Activated CD8-positive, alpha-beta memory T cell treated with anti-CD3 and anti-CD28 coated beads, Interleukin-2, amount 10 ng/mL, durations not matched to agents 7 days and 5 days (primary cell): ENCODE results near the gene DNAJA1. TPM values are rescaled to one million over a fixed set of nuclear protein-coding genes. Genes with fewer than 3 reads are reported as not detected.
"Not testable (repeated sequence)": the region's sequence is repeated elsewhere in the genome, so short reads cannot be mapped to it uniquely, and the experiment has no call there.

Source experiments
- ATAC-seq: fragments of 150-1000 bp; cut with Tn5 transposase; one replicate; pipeline ENCODE4 v1.10.0; 2021; ENCODE audit warnings: moderate library complexity
- CTCF ChIA-PET: fragments of 350-600 bp; sonication (Branson Sonifier 250); formaldehyde crosslinking; loops from one replicate; lab custom pipeline; 2021; ENCODE audit warnings: antibody characterized with exemption; lab: Charles Lee
- DNase-seq: peaks from one replicate; pipeline ENCODE4 v3.0.0-alpha.2; 2020
- H3K27ac Mint-ChIP-seq: one replicate; pipeline ENCODE4 v1.8.0; 2021; ENCODE audit warnings: mild to moderate bottlenecking, mixed read lengths
- H3K27me3 Mint-ChIP-seq: one replicate; pipeline ENCODE4 v1.8.0; 2021; ENCODE audit warnings: mixed read lengths
- H3K36me3 Mint-ChIP-seq: one replicate; pipeline ENCODE4 v1.8.0; 2021; ENCODE audit warnings: mild to moderate bottlenecking, mixed read lengths
- H3K4me1 Mint-ChIP-seq: one replicate; pipeline ENCODE4 v1.8.0; 2021; ENCODE audit warnings: mixed read lengths
- H3K4me3 Mint-ChIP-seq: one replicate; pipeline ENCODE4 v1.8.0; 2021; ENCODE audit warnings: mild to moderate bottlenecking, moderate library complexity, mixed read lengths
- H3K9me3 Mint-ChIP-seq: one replicate; pipeline ENCODE4 v1.8.0; 2022; ENCODE audit warnings: low read depth, mixed read lengths
- total RNA-seq, 2 experiments: library from RNA; stranded (reverse); gene quantifications; one replicate each; pipeline ENCODE4 v1.2.3, GENCODE V29; 2021

The DNAJA1 gene
- total RNA-seq, result 100 to 1,000 TPM; 160 to 215 TPM

DNA sequence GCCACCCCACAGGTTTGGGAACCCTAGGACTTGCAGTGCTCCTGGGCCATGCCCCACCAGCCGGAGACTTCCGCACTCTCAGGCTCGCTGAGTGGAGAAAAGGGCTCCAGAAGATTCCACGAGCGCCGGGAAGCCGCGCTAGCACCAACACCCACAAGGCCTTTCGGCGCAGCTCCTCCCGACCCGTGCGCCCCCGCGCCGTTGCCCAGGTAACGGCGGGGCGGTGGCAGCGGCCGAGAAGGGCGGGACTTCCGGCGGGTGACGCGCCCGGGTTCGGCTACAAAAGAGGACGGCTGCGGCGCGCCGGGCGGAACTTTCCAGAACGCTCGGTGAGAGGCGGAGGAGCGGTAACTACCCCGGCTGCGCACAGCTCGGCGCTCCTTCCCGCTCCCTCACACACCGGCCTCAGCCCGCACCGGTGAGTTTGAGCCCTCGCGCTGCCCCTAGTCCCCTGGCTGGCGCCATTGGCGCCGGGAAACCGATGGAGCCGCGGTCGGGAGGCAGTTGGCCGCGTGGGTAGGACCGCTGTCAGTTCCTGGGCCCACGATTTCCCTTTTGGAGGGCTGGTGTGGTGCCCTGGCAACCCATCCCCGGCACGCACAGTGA, at the start of gene DNAJA1:
TSS of gene DNAJA1 (plus strand) at position 308 of the 606 bp plus-strand sequence. CDS start 1,212 bp downstream, outside the sequence.
- DNase-seq (peak; percentile 95), ATAC-seq (peak; percentile 81)
- peaks cover 62% of the 10 kb centered on the region for H3K4me1 Mint-ChIP-seq
- CTCF ChIA-PET, result interaction anchor here (1.0 to 2.2 kb wide), 6 partner anchors 12 to 474 kb away, joined by 3 to 8 read pairs (median 4); no protein-coding TSS in a partner anchor
- peak within 1 kb of the TSS; percentile 96 for H3K4me3 Mint-ChIP-seq
- no peaks in the 10 kb centered on the region for H3K9me3 Mint-ChIP-seq
- no peaks in the 10 kb centered on the region for H3K27me3 Mint-ChIP-seq
- peaks cover 50% of the 10 kb centered on the region for H3K36me3 Mint-ChIP-seq
- H3K27ac Mint-ChIP-seq, result peak within 1 kb of the TSS; percentile 94

DNA sequence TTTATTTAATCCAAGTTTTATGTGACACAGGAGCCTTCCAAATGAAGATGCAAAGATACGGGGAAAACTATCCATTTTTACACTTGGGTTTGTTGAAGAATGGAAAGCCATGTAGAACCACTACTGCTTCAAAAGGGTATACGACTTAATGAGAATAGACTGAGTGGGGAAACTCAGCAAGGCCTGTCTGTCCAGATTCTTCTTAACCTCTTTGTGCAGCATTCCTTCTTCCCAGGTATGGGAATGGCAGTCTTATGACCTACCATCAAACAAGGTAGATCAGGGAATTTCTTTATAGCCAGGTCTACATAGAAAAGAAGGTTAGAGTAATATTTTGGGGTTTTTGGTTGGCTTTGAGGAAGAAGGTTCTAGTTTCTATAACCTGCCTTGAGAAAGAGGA, 47.0 kb upstream of the DNAJA1 start:
- DNase-seq (no peak), ATAC-seq (no peak)
- Mint-ChIP-seq H3K9me3 (no peaks in the 10 kb centered on the region), H3K4me3 (no peak overlapping the region), H3K36me3 (peaks cover 28% of the 10 kb centered on the region), H3K4me1 (no peaks in the 10 kb centered on the region), H3K27me3 (no peaks in the 10 kb centered on the region), H3K27ac (no peak overlapping the region)
- CTCF ChIA-PET, result interaction anchor here (1.3 to 1.8 kb wide), 2 partner anchors 10 to 398 kb away, joined by 4 read pairs; no protein-coding TSS in a partner anchor

DNA sequence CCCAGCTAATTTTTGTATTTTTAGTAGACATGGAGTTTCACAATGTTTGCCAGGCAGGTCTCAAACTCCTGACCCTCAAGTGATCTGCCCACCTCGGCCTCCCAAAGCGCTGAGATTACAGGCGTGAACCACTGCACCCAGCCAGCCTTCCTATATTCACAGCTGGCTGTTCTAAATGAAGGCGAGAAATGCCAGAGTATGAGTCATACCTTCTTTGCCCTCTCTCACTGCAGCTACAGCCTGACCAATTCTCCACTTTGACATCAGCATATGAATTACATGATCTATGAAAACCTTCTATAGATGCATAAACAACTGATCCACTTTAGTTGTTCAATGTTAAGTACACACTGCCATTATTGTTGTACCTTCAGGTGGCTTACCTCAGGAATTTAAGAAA, 38.1 kb upstream of the DNAJA1 start:
- Mint-ChIP-seq H3K4me1 (peaks cover 4% of the 10 kb centered on the region), H3K4me3 (no peak overlapping the region), H3K36me3 (peaks cover 55% of the 10 kb centered on the region), H3K9me3 (no peaks in the 10 kb centered on the region), H3K27me3 (no peaks in the 10 kb centered on the region), H3K27ac (no peak overlapping the region)
- no peak for ATAC-seq
- no peak for DNase-seq
- CTCF ChIA-PET, result no interaction called here

DNA sequence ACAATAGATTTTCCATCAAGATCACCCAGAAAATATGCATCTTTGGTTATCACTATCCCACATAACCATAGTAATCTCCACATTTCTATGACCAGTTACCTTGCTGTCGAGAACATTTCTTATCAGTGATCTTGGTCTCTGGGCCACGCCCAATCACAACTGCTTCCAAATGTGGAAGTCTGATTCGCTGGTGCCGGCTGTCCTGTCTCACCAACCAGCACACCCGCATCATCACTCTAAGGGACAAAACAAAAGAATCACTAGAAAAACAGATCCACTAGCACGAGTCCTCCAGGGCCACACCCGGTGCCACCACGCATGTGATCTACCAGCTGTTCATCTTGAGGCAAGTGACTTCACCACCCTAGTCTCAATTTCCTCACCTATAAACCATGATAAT, 35.4 kb upstream of the DNAJA1 start:
- DNase-seq (no peak), ATAC-seq (no peak)
- no peak overlapping the region for H3K27ac Mint-ChIP-seq
- H3K27me3 Mint-ChIP-seq, result no peaks in the 10 kb centered on the region
- CTCF ChIA-PET, result no interaction called here
- no peak overlapping the region for H3K4me3 Mint-ChIP-seq
- H3K36me3 Mint-ChIP-seq, result peaks cover 46% of the 10 kb centered on the region
- peaks cover 9% of the 10 kb centered on the region for H3K4me1 Mint-ChIP-seq
- no peaks in the 10 kb centered on the region for H3K9me3 Mint-ChIP-seq

GRCh38 chr9:32991897-32992594, 33.0 kb upstream of the DNAJA1 start:
- Mint-ChIP-seq H3K4me1 (peaks cover 12% of the 10 kb centered on the region), H3K27ac (no peak overlapping the region), H3K4me3 (no peak overlapping the region), H3K27me3 (no peaks in the 10 kb centered on the region), H3K36me3 (peaks cover 45% of the 10 kb centered on the region), H3K9me3 (no peaks in the 10 kb centered on the region)
- DNase-seq (no peak), ATAC-seq (no peak)
- CTCF ChIA-PET, result no interaction called here

GRCh38 chr9:32992595-32993238, 32.4 kb upstream of the DNAJA1 start:
- ATAC-seq (no peak), DNase-seq (no peak)
- Mint-ChIP-seq H3K36me3 (peaks cover 44% of the 10 kb centered on the region), H3K4me3 (no peak overlapping the region), H3K4me1 (peaks cover 14% of the 10 kb centered on the region), H3K9me3 (no peaks in the 10 kb centered on the region), H3K27ac (no peak overlapping the region), H3K27me3 (no peaks in the 10 kb centered on the region)
- CTCF ChIA-PET, result no interaction called here

DNA sequence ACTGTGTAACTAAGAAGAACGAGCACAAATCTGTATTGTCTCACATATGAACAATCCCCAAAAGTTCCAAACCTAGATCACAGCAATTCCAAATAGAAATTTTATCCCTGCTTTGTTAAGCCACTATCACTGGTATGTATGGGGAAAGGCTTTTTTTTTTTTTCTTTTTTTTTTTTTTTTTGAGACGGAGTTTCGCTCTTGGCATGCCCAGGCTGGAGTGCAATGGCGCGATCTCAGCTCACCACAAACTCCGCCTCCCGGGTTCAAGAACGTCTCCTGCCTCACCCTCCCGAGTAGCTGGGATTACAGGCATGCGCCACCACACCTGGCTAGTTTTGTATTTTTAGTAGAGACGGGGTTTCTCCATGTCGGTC, 24.4 kb upstream of the DNAJA1 start:
- H3K4me1 Mint-ChIP-seq, result peaks cover 36% of the 10 kb centered on the region
- ATAC-seq, CTCF ChIA-PET, H3K27me3 Mint-ChIP-seq, H3K9me3 Mint-ChIP-seq: not testable (repeated sequence)
- peak; percentile 66 for DNase-seq
- peak overlapping the region; percentile 98 for H3K4me3 Mint-ChIP-seq
- peaks cover 24% of the 10 kb centered on the region for H3K36me3 Mint-ChIP-seq
- H3K27ac Mint-ChIP-seq, result peak overlapping the region; percentile 99

GRCh38 chr9:33005335-33005734, 19.7 kb upstream of the DNAJA1 start:
- H3K9me3 Mint-ChIP-seq, H3K27me3 Mint-ChIP-seq, H3K4me3 Mint-ChIP-seq, CTCF ChIA-PET, H3K27ac Mint-ChIP-seq, H3K36me3 Mint-ChIP-seq, ATAC-seq, DNase-seq: not testable (repeated sequence)
- peaks cover 12% of the 10 kb centered on the region for H3K4me1 Mint-ChIP-seq

DNA sequence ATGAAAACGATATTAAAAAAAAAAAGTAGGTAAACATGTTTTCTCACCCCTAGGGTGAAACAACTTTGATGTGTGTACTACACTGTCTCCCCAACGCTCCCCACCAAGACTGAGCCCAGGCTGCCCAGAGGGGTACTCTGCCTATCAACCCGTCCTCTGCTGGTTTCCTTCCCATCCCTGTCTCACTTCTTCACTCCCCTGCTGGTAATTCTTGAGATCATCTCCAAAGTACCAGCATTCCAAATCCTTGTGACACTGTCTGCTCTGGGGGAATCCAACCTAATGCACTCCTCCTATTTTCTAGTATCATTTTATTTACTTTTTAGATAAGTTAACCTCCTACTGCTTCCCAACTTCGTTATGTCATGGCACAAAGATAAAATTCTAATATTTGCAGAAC, 17.3 kb upstream of the DNAJA1 start:
- CTCF ChIA-PET, result no interaction called here
- Mint-ChIP-seq H3K4me3 (no peak overlapping the region), H3K27me3 (no peaks in the 10 kb centered on the region)

GRCh38 chr9:33011831-33012230, 13.2 kb upstream of the DNAJA1 start:
- no peak for DNase-seq
- H3K36me3 Mint-ChIP-seq, result no peaks in the 10 kb centered on the region
- ATAC-seq, result no peak
- CTCF ChIA-PET, result no interaction called here
- no peaks in the 10 kb centered on the region for H3K4me1 Mint-ChIP-seq
- no peak overlapping the region for H3K27ac Mint-ChIP-seq
- H3K4me3 Mint-ChIP-seq, result no peak overlapping the region
- H3K9me3 Mint-ChIP-seq, result no peaks in the 10 kb centered on the region
- H3K27me3 Mint-ChIP-seq, result no peaks in the 10 kb centered on the region

More for the DNA sequence above, 17.3 kb upstream of the DNAJA1 start:
- Mint-ChIP-seq H3K36me3 (peaks cover 1% of the 10 kb centered on the region), H3K27ac (no peak overlapping the region), H3K9me3 (no peaks in the 10 kb centered on the region), H3K4me1 (peaks cover under 1% of the 10 kb centered on the region)
- no peak for ATAC-seq
- DNase-seq, result no peak

DNA sequence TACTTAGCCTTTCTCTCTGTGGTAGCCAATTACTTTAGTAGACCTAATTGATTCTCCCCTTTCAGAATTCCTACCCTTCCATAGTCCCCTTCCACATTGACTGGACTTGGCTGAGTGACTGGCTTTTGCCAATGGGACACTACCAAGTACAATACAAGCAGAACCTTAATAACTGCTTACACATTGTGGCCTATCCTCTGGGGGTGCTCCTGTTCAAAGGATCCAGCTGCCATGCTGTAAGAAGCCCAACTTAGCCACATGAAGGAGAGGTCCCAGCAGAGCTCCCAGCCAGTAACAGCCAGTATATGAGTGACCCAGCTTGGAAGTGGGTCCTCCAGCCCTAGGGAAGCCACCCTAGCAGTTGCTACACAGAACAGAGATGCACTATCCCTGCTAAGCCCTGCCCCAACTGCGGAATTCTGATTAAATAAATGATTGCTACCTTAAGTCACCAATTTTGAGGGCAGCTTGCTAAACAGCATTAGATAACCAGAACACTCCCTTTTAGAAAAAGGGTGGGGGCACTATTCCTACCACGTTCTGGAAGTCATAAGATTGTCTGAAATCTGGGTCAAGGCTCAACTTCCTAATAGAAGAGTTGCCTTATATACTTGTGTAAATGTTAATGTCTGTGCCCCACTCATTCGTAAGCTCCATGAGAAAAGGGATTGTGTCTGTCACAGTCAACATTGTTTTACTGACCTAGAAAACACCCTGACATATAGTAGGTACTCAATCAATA, 12.6 kb upstream of the DNAJA1 start:
- CTCF ChIA-PET, result interaction anchor here (1.3 kb wide), 1 partner anchor 9 kb away, joined by 3 read pairs; no protein-coding TSS in a partner anchor
- DNase-seq, result no peak

GRCh38 chr9:33013962-33014664, 11.0 kb upstream of the DNAJA1 start:
- Mint-ChIP-seq H3K4me1 (no peaks in the 10 kb centered on the region), H3K4me3 (no peak overlapping the region), H3K36me3 (peaks cover 2% of the 10 kb centered on the region), H3K27ac (no peak overlapping the region), H3K27me3 (no peaks in the 10 kb centered on the region), H3K9me3 (no peaks in the 10 kb centered on the region)
- CTCF ChIA-PET, result no interaction called here
- DNase-seq (no peak), ATAC-seq (no peak)

More for the DNA sequence above, 12.6 kb upstream of the DNAJA1 start:
- no peak for ATAC-seq
- Mint-ChIP-seq H3K27me3 (no peaks in the 10 kb centered on the region), H3K4me3 (no peak overlapping the region), H3K27ac (no peak overlapping the region), H3K9me3 (no peaks in the 10 kb centered on the region), H3K36me3 (no peaks in the 10 kb centered on the region), H3K4me1 (no peaks in the 10 kb centered on the region)

DNA sequence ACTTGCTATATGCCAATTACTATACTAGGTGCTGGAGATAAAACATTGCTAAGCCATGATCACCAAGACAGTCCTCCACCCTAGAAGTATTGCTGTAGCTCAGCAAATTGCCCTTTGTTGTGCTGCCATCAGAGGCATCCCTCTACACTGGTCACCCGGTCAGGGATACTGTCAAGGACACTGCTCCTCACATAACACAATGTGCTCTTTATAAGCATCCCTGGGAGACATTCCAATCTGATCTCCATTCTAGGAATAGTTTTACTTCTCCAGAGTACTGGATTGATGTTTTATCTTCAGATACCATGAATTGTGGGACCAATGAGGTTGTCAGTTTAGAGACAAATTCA, 10.4 kb upstream of the DNAJA1 start:
- CTCF ChIA-PET, result no interaction called here
- no peak for ATAC-seq
- H3K4me1 Mint-ChIP-seq, result no peaks in the 10 kb centered on the region

More for the DNA sequence above, 10.4 kb upstream of the DNAJA1 start:
- peaks cover 2% of the 10 kb centered on the region for H3K36me3 Mint-ChIP-seq
- no peak for DNase-seq
- no peaks in the 10 kb centered on the region for H3K27me3 Mint-ChIP-seq
- no peak overlapping the region for H3K4me3 Mint-ChIP-seq
- H3K9me3 Mint-ChIP-seq, result no peaks in the 10 kb centered on the region
- no peak overlapping the region for H3K27ac Mint-ChIP-seq
